GM11168 (cell line): ENCODE data around the gene PTGR2.
"Not testable (repeated sequence)": the region's sequence is repeated elsewhere in the genome, so short reads cannot be mapped to it uniquely, and the experiment has no call there.

Experiments used
- in situ Hi-C: fragments of 300-500 bp; cut with MboI; formaldehyde crosslinking; loops from one replicate; pipeline ENCODE4 v1.12.0; 2022; ENCODE audit warnings: low sequenced_read_pairs; ENCODE audit not compliant: unreplicated experiment

PTGR2 gene

GRCh38 chr14:73829526-73830431 lies 21.9 kb upstream of the PTGR2 start:
- in situ Hi-C loops: loop anchor here (5.0 kb wide), 1 partner anchor 102 kb away; no protein-coding TSS in a partner anchor

- in situ Hi-C loops: no loop called here
Observed at GRCh38 chr14:73833034-73833433, 18.6 kb upstream of the PTGR2 start.

- in situ Hi-C loops: no loop called here
Observed at GRCh38 chr14:73833530-73834260, 17.9 kb upstream of the PTGR2 start.

- in situ Hi-C loops: no loop called here
Observed at GRCh38 chr14:73834261-73834625, 17.4 kb upstream of the PTGR2 start.

- in situ Hi-C loops: not testable (repeated sequence)
Observed at GRCh38 chr14:73838293-73839034, 13.2 kb upstream of the PTGR2 start.

GRCh38 chr14:73842201-73842600 lies 9.4 kb upstream of the PTGR2 start:
- in situ Hi-C loops: no loop called here

GRCh38 chr14:73842851-73843250 lies 8.8 kb upstream of the PTGR2 start:
- in situ Hi-C loops: no loop called here

- in situ Hi-C loops: no loop called here
Observed at GRCh38 chr14:73843296-73843695, 8.3 kb upstream of the PTGR2 start.

- in situ Hi-C loops: no loop called here
Observed at GRCh38 chr14:73846947-73847346, 4.7 kb upstream of the PTGR2 start.

GRCh38 chr14:73851000-73851399 lies 631 bp upstream of the PTGR2 start:
- in situ Hi-C loops: no loop called here

GRCh38 chr14:73859145-73859544 lies 7.5 kb downstream of the PTGR2 start:
- in situ Hi-C loops: no loop called here

- in situ Hi-C loops: no loop called here
Observed at GRCh38 chr14:73861073-73861472, 9.4 kb downstream of the PTGR2 start.

- in situ Hi-C loops: no loop called here
Observed at GRCh38 chr14:73862480-73862879, 10.8 kb downstream of the PTGR2 start.

GRCh38 chr14:73863209-73863608 lies 11.6 kb downstream of the PTGR2 start:
- in situ Hi-C loops: no loop called here

- in situ Hi-C loops: no loop called here
Observed at GRCh38 chr14:73865534-73866113, 14.0 kb downstream of the PTGR2 start.

- in situ Hi-C loops: not testable (repeated sequence)
Observed at GRCh38 chr14:73869754-73870153, 18.1 kb downstream of the PTGR2 start.

- in situ Hi-C loops: no loop called here
Observed at GRCh38 chr14:73870525-73871235, 19.0 kb downstream of the PTGR2 start.

GRCh38 chr14:73873660-73874059 lies 22.0 kb downstream of the PTGR2 start:
- in situ Hi-C loops: no loop called here

GRCh38 chr14:73877790-73878189 lies 26.2 kb downstream of the PTGR2 start:
- in situ Hi-C loops: no loop called here

- in situ Hi-C loops: no loop called here
Observed at GRCh38 chr14:73878436-73878835, 26.8 kb downstream of the PTGR2 start.
